HTERT RPE-1 (cell line): ENCODE data around the gene CALHM6.

Experiments
- in situ Hi-C: fragments of 300-500 bp; cut with MboI; formaldehyde crosslinking; loops from 4 replicates; pipeline ENCODE4 v1.14.3; 2020; ENCODE audit warnings: low sequenced_read_pairs

CALHM6 gene

GRCh38 chr6:116444575-116444974, 16.6 kb upstream of the CALHM6 start:
- in situ Hi-C loops = no loop called here

- in situ Hi-C loops = no loop called here
These were observed 16.1 kb upstream of the CALHM6 start for GRCh38 chr6:116445102-116445501.

- in situ Hi-C loops = no loop called here
These were observed 14.8 kb upstream of the CALHM6 start for GRCh38 chr6:116446399-116446798.

GRCh38 chr6:116447052-116447451, 14.1 kb upstream of the CALHM6 start:
- in situ Hi-C loops = no loop called here

GRCh38 chr6:116447496-116448011, 13.6 kb upstream of the CALHM6 start:
- in situ Hi-C loops = no loop called here

GRCh38 chr6:116449565-116449964, 11.6 kb upstream of the CALHM6 start:
- in situ Hi-C loops = no loop called here

GRCh38 chr6:116450185-116450710, 10.9 kb upstream of the CALHM6 start:
- in situ Hi-C loops = no loop called here

GRCh38 chr6:116450769-116451740, 10.1 kb upstream of the CALHM6 start:
- in situ Hi-C loops = no loop called here

GRCh38 chr6:116451916-116452315, 9.3 kb upstream of the CALHM6 start:
- in situ Hi-C loops = no loop called here

GRCh38 chr6:116452531-116452930, 8.6 kb upstream of the CALHM6 start:
- in situ Hi-C loops = no loop called here

- in situ Hi-C loops = no loop called here
These were observed 5.1 kb upstream of the CALHM6 start for GRCh38 chr6:116456106-116456505.

- in situ Hi-C loops = no loop called here
These were observed 4.2 kb upstream of the CALHM6 start for GRCh38 chr6:116456927-116457326.

- in situ Hi-C loops = no loop called here
These were observed 2.9 kb upstream of the CALHM6 start for GRCh38 chr6:116458264-116458663.

- in situ Hi-C loops = no loop called here
These were observed 1.2 kb upstream of the CALHM6 start for GRCh38 chr6:116459927-116460326.

GRCh38 chr6:116461932-116462885, 1.0 kb downstream of the CALHM6 start:
- in situ Hi-C loops = no loop called here

GRCh38 chr6:116463301-116463700, 2.1 kb downstream of the CALHM6 start:
- in situ Hi-C loops = no loop called here

- in situ Hi-C loops = no loop called here
These were observed 4.1 kb downstream of the CALHM6 start for GRCh38 chr6:116465246-116465645.

- in situ Hi-C loops = no loop called here
These were observed 5.9 kb downstream of the CALHM6 start for GRCh38 chr6:116467096-116467495.

- in situ Hi-C loops = no loop called here
These were observed 6.3 kb downstream of the CALHM6 start for GRCh38 chr6:116467514-116467913.

GRCh38 chr6:116468293-116468692, 7.1 kb downstream of the CALHM6 start:
- in situ Hi-C loops = no loop called here

- in situ Hi-C loops = no loop called here
These were observed 10.4 kb downstream of the CALHM6 start for GRCh38 chr6:116471531-116471930.
